Measurements from ENCODE around the gene MAP4K3. TPM values are rescaled to one million over a fixed set of nuclear protein-coding genes. Genes with fewer than 3 reads are reported as not detected.

MAP4K3 gene
- total and polyA plus RNA-seq, 2 of the 4 experiments (the other 2 are of a cell fraction): 13.2 to 32.6 TPM

DNA sequence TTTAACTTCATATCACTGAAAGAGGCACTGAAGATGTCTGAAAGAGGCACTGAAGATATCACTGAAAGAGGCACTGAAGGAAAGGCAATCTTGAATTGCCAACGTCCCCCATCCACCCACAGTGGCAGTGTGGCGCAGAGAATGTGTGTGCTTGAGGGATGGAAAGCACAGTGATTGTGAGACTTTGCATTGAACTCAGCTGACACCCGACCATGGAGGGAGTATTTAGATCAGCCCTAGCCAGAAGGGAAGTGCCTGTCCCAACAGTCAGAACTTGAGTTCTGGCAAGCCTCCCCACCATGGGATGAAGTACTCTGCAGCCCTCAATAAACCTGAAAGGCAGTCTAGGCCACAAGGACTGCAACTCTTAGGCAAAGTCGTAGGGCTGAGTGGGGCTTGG, 33.8 kb downstream of the MAP4K3 start:
- POLR2A ChIA-PET (ENCODE audit: unreplicated experiment): no interaction called here
- CTCF ChIA-PET: interaction anchor here (0.7 to 1.0 kb wide), 2 partner anchors 23 to 817 kb away, joined by 3 read pairs; no protein-coding TSS in a partner anchor
- 0 out of 2 replicates have a peak overlapping the region, but pooled peaks have one; percentile 7 for H3K27ac ChIP-seq (ENCODE audit: insufficient read depth, low read length)
- H4K8ac ChIP-seq (ENCODE audit: low read depth in 2 of 2, low read length in 2 of 2): no peak overlapping the region; a peak in 2 of 4 replicates
- no peak overlapping the region for H2BK120ac ChIP-seq (ENCODE audit: low read depth, low read length)
- peaks cover 33% of the 10 kb centered on the region for H3K4me1 ChIP-seq (ENCODE audit: control insufficient read depth, insufficient read depth, low read length)
- intact Hi-C loops (cut with micrococcal nuclease): no loop called here
- peak overlapping the region; percentile 50 for H3K4ac ChIP-seq (ENCODE audit: low read depth, low read length)
- no peak overlapping the region for H3K9ac ChIP-seq (ENCODE audit: low read depth, low read length)
- no peak overlapping the region for H4K5ac ChIP-seq (ENCODE audit: low read depth, low read length)
- no peak overlapping the region for H2BK15ac ChIP-seq (ENCODE audit: low read depth, low read length)
- H4K20me1 ChIP-seq (ENCODE audit: insufficient read depth, low read length): peaks cover 77% of the 10 kb centered on the region
- H3K9me3 ChIP-seq (ENCODE audit: control insufficient read depth, insufficient read depth, low read length): no peaks in the 10 kb centered on the region
- H3K79me1 ChIP-seq (ENCODE audit: low read depth in 1 of 2, low read length in 2 of 2): peaks cover 28 to 76% of the 10 kb centered on the region in 2 experiments
- H3K9me1 ChIP-seq (ENCODE audit: insufficient read depth, low read length): peaks cover 27% of the 10 kb centered on the region
- 0 out of 2 replicates have a peak overlapping the region, but pooled peaks have one; percentile 37 for H3K14ac ChIP-seq (replicated peaks; ENCODE audit: low read depth, low read length)
- H2BK20ac ChIP-seq (ENCODE audit: low read depth, low read length): no peak overlapping the region
- H4K91ac ChIP-seq (ENCODE audit: insufficient read depth, low read depth, low read length): no peak overlapping the region
- ATAC-seq (ENCODE audit: low read depth) (no peak), DNase-seq (peak; percentile 23)
- dilution Hi-C loops (cut with HindIII; ENCODE audit: low sequenced_read_pairs, unreplicated experiment): no loop called here
- H3K23ac ChIP-seq (ENCODE audit: low read depth, low read length): peak overlapping the region; percentile 72; the same call in 1 of the 2 replicates
- H3K4me3 ChIP-seq (ENCODE audit: insufficient read depth, low read depth, low read length): no peak overlapping the region
- in situ Hi-C loops (cut with MboI; ENCODE audit: low sequenced_read_pairs): no loop called here
- H2AK9ac ChIP-seq (replicated peaks; ENCODE audit: low read depth, low read length, poor library complexity): peak overlapping the region; percentile 56
- no peaks in the 10 kb centered on the region for H3K27me3 ChIP-seq (ENCODE audit: control insufficient read depth, insufficient read depth, low read length)
- no peak overlapping the region for H3K4me2 ChIP-seq (ENCODE audit: low read depth, low read length)
- WGBS, 2 experiments (ENCODE audit: extremely low coverage in 2 of 2, insufficient read length in 1 of 2): no CpG with 5 or more reads among the region's 4 CpGs
- TF ChIP-seq, protein P1, sequence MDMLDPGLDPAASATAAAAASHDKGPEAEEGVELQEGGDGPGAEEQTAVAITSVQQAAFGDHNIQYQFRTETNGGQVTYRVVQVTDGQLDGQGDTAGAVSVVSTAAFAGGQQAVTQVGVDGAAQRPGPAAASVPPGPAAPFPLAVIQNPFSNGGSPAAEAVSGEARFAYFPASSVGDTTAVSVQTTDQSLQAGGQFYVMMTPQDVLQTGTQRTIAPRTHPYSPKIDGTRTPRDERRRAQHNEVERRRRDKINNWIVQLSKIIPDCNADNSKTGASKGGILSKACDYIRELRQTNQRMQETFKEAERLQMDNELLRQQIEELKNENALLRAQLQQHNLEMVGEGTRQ (IDR thresholded peaks at IDR 0.05; ENCODE audit: low read depth, low read length): no peak
- TF ChIP-seq CHD1 (IDR thresholded peaks at IDR 0.05; ENCODE audit: low read depth, low read length) (no peak), RAD21 (IDR thresholded peaks at IDR 0.05; ENCODE audit: low read length) (no peak), RFX5 (IDR thresholded peaks at IDR 0.05; ENCODE audit: low read depth, low read length) (no peak), POLR2A (IDR thresholded peaks at IDR 0.05; ENCODE audit: low read depth, low read length) (no peak), NFE2L2 (IDR thresholded peaks at IDR 0.05; ENCODE audit: low read depth, low read length) (no peak), CEBPB (IDR thresholded peaks at IDR 0.05; ENCODE audit: low read depth, low read length) (no peak), BHLHE40 (IDR thresholded peaks at IDR 0.05; ENCODE audit: low read depth, low read length) (no peak), FOS (IDR thresholded peaks at IDR 0.05; ENCODE audit: low read depth, low read length) (no peak), MAFK (IDR thresholded peaks at IDR 0.05; ENCODE audit: low read depth, low read length) (no peak), MXI1 (IDR thresholded peaks at IDR 0.05; ENCODE audit: borderline replicate concordance, low read depth, low read length) (no peak), RCOR1 (IDR thresholded peaks at IDR 0.05; ENCODE audit: insufficient replicate concordance, low read length) (no peak), SMC3 (IDR thresholded peaks at IDR 0.05; ENCODE audit: low read depth, low read length) (no peak), MAZ (IDR thresholded peaks at IDR 0.05; ENCODE audit: borderline replicate concordance, low read depth, low read length) (no peak)
- TF ChIP-seq, protein P2, sequence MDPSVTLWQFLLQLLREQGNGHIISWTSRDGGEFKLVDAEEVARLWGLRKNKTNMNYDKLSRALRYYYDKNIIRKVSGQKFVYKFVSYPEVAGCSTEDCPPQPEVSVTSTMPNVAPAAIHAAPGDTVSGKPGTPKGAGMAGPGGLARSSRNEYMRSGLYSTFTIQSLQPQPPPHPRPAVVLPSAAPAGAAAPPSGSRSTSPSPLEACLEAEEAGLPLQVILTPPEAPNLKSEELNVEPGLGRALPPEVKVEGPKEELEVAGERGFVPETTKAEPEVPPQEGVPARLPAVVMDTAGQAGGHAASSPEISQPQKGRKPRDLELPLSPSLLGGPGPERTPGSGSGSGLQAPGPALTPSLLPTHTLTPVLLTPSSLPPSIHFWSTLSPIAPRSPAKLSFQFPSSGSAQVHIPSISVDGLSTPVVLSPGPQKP (IDR thresholded peaks at IDR 0.05; ENCODE audit: borderline replicate concordance, low read depth, low read length): no peak
- TF ChIP-seq, protein P3, sequence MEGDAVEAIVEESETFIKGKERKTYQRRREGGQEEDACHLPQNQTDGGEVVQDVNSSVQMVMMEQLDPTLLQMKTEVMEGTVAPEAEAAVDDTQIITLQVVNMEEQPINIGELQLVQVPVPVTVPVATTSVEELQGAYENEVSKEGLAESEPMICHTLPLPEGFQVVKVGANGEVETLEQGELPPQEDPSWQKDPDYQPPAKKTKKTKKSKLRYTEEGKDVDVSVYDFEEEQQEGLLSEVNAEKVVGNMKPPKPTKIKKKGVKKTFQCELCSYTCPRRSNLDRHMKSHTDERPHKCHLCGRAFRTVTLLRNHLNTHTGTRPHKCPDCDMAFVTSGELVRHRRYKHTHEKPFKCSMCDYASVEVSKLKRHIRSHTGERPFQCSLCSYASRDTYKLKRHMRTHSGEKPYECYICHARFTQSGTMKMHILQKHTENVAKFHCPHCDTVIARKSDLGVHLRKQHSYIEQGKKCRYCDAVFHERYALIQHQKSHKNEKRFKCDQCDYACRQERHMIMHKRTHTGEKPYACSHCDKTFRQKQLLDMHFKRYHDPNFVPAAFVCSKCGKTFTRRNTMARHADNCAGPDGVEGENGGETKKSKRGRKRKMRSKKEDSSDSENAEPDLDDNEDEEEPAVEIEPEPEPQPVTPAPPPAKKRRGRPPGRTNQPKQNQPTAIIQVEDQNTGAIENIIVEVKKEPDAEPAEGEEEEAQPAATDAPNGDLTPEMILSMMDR (conservative IDR thresholded peaks at IDR 0.05; ENCODE audit: low read depth, low read length): no peak
- H3K36me3 ChIP-seq (ENCODE audit: control insufficient read depth, insufficient read depth, low read length): peaks cover 8% of the 10 kb centered on the region; the same call in 1 of the 2 replicates
- no peak overlapping the region for H2AFZ ChIP-seq (replicated peaks; ENCODE audit: low read length, poor library complexity)
- H3K18ac ChIP-seq (ENCODE audit: low read depth, low read length): no peak overlapping the region
- H2BK5ac ChIP-seq (ENCODE audit: low read depth, low read length, poor library complexity, severe bottlenecking): peak overlapping the region; percentile 38
- 0 out of 2 replicates have a peak overlapping the region, but pooled peaks have one; percentile 52 for H2AK5ac ChIP-seq (ENCODE audit: low read depth, low read length)
- no peak overlapping the region for H3K56ac ChIP-seq (ENCODE audit: extremely low read depth, insufficient read depth, low read length)
- BruUV-seq (replicated peaks): no TSS peak

Measured in IMR-90 (cell line).